Uterus (tissue), 2 donors: Measurements from ENCODE around the gene SLC22A15.

Source experiments
- POLR2A ChIP-seq, 2 donors: fragments of 450-650 bp; IDR thresholded peaks; one replicate each; pipeline ENCODE4 v1.6.1; 2016; ENCODE audit warnings: antibody characterized with exemption in 2 of 2, mild to moderate bottlenecking in 1 of 2, moderate library complexity in 1 of 2
- TF ChIP-seq, protein P1 (sequence below), 4 experiments: fragments of 200-600 bp in 2 of 4; fragments of 450-650 bp in 2 of 4; sonication (generic) in 2 of 4; IDR thresholded peaks; one replicate each; pipeline ENCODE4 v1.5.1; 2016 to 2019; ENCODE audit warnings: antibody characterized with exemption in 4 of 4, mild to moderate bottlenecking in 2 of 4, moderate library complexity in 1 of 4

DNA sequence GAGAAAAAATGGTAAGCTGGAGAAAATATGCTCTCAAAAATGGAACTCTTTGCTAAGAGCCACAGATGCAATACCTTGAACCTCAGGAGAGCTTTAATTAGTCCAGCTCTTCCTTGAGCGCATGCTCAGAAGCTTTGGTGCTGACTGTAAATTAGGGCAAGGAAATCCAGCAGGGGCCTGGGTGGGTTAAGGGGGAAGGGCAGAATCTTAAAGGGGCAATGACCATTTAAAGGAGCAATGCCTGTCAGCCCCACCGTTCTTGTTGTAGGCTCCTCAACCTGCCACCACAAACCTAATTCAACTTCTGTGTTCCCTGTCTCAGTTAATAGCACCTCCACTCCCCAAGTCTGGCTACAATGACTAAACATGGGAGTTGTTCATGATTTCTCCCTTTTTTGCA, 6.8 kb upstream of the SLC22A15 start:
- TF ChIP-seq, protein P1, sequence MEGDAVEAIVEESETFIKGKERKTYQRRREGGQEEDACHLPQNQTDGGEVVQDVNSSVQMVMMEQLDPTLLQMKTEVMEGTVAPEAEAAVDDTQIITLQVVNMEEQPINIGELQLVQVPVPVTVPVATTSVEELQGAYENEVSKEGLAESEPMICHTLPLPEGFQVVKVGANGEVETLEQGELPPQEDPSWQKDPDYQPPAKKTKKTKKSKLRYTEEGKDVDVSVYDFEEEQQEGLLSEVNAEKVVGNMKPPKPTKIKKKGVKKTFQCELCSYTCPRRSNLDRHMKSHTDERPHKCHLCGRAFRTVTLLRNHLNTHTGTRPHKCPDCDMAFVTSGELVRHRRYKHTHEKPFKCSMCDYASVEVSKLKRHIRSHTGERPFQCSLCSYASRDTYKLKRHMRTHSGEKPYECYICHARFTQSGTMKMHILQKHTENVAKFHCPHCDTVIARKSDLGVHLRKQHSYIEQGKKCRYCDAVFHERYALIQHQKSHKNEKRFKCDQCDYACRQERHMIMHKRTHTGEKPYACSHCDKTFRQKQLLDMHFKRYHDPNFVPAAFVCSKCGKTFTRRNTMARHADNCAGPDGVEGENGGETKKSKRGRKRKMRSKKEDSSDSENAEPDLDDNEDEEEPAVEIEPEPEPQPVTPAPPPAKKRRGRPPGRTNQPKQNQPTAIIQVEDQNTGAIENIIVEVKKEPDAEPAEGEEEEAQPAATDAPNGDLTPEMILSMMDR (IDR thresholded peaks at IDR 0.05), result no peak
- TF ChIP-seq POLR2A (IDR thresholded peaks at IDR 0.05), result no peak
